ENCODE measurements around the gene DHPS. TPM values are rescaled to one million over a fixed set of nuclear protein-coding genes. Genes with fewer than 3 reads are reported as not detected.

The DHPS gene
- polyA plus RNA-seq, 1 experiment, result 59.1 TPM

DNA sequence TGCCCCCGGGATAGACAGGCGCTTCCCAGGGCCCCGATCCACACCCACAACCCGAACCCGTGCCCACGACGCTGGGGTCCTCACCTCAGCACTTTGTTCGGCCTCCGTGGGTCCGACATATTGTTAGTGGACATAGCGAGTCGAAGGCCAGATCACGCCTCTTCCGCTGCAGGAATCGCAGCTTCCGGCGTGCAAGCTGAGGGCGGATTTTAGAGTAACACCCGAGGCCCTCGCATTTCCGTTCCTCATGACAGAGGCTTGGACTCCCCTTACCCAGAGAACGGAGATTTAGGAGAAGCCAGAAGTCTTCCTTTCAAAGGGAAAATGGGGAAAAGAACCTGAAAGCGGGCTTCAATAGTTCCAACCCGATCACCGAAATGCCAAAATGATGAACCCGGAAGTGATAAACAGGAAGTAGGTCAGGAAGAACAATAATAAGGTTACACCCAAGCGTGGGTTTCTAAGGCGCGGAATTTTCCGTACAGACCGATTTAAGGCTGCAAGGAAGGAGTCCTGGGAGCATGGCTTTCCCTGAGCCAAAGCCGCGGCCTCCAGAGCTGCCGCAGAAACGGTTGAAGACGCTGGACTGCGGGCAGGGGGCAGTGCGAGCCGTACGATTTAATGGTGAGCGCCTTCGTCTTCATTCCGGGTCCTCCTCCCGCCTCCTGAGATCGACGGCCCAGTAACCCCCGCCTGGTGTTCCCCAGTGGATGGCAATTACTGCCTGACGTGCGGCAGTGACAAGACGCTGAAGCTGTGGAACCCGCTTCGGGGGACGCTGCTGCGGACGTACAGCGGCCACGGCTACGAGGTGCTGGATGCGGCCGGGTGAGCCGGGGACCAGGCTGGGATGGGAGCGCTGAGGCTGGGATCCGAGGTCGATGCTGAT, 12.2 kb downstream of the DHPS start:
- peak; percentile 69 for DNase-seq (ENCODE audit: low read depth, low spot score)
- Histone ChIP-seq H3K27me3 (ENCODE audit: control insufficient read depth, insufficient read depth, low read length) (no peaks in the 10 kb centered on the region), H3K4me3 (ENCODE audit: low read depth, low read length) (peak overlapping the region; percentile 94), H3K27ac (ENCODE audit: low read depth, low read length) (peak overlapping the region; percentile 98), H3K9me3 (ENCODE audit: control insufficient read depth, insufficient read depth, low read length) (no peaks in the 10 kb centered on the region; the same call in 1 of the 2 replicates)
- ChIA-PET POLR2A (interaction anchor here (0.6 to 1.5 kb wide), 4 partner anchors 9 to 58 kb away, joined by 3 to 8 read pairs (median 4); partner anchors contain the start of genes DHPS, ZNF490 and ZNF791), CTCF (interaction anchor here (0.6 to 1.0 kb wide), 2 partner anchors 30 to 581 kb away, joined by 3 read pairs; no protein-coding TSS in a partner anchor)
- TF ChIP-seq, protein P1, sequence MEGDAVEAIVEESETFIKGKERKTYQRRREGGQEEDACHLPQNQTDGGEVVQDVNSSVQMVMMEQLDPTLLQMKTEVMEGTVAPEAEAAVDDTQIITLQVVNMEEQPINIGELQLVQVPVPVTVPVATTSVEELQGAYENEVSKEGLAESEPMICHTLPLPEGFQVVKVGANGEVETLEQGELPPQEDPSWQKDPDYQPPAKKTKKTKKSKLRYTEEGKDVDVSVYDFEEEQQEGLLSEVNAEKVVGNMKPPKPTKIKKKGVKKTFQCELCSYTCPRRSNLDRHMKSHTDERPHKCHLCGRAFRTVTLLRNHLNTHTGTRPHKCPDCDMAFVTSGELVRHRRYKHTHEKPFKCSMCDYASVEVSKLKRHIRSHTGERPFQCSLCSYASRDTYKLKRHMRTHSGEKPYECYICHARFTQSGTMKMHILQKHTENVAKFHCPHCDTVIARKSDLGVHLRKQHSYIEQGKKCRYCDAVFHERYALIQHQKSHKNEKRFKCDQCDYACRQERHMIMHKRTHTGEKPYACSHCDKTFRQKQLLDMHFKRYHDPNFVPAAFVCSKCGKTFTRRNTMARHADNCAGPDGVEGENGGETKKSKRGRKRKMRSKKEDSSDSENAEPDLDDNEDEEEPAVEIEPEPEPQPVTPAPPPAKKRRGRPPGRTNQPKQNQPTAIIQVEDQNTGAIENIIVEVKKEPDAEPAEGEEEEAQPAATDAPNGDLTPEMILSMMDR (IDR thresholded peaks at IDR 0.05; ENCODE audit: low read depth, low read length), result no peak

DNA sequence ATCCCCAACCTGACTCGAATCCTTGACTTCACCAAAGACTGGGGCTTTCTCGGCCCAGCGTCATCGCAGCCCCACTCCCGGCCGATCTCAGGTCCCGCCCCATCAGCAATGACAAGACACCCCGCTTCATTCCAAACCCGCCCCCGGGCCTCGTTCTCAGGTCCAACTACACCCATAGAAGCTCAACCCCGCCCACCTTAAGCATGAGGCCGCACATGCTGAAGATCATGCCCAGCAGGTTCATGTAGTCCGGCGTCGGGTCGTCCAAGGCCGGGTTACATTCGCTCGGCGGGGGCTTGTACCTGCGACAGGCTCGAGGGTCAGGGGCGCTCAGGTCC, 12.8 kb downstream of the DHPS start:
- Histone ChIP-seq H3K27me3 (ENCODE audit: control insufficient read depth, insufficient read depth, low read length) (no peaks in the 10 kb centered on the region), H3K9me3 (ENCODE audit: control insufficient read depth, insufficient read depth, low read length) (no peaks in the 10 kb centered on the region; the same call in 1 of the 2 replicates), H3K4me3 (ENCODE audit: low read depth, low read length) (peak overlapping the region; percentile 94), H3K27ac (ENCODE audit: low read depth, low read length) (peak overlapping the region; percentile 98)
- ChIA-PET POLR2A (interaction anchor here (0.6 to 1.5 kb wide), 4 partner anchors 9 to 201 kb away, joined by 4 to 8 read pairs (median 4); partner anchors contain the start of genes DHPS, ZNF490 and ZNF791), CTCF (interaction anchor here (1.0 to 1.5 kb wide), 2 partner anchors 8 to 29 kb away, joined by 3 to 4 read pairs; no protein-coding TSS in a partner anchor)
- DNase-seq (ENCODE audit: low read depth, low spot score), result peak; percentile 20
- TF ChIP-seq, protein P1 (IDR thresholded peaks at IDR 0.05; ENCODE audit: low read depth, low read length), result no peak

DNA sequence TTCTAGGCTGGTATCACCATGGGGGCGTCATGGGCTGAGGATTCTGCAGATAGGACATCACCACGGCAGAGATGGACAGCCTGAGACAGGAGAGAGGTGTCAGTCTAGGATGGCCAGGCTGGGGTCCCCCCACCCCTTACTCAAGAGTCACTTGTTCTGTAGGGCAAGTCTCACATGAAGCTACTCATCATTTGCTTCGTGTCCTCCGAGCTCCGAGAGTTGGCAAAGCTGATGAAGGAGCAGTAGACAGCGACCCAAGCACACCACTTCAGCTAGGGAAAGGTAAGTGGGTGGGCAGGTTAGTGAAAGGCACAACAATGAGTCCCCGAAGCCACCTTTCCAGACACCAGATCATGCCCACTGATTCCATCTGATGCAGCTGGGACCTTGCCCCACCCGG, 13.3 kb downstream of the DHPS start:
- Histone ChIP-seq H3K27ac (ENCODE audit: low read depth, low read length) (peak overlapping the region; percentile 98), H3K4me3 (ENCODE audit: low read depth, low read length) (peak overlapping the region; percentile 94), H3K27me3 (ENCODE audit: control insufficient read depth, insufficient read depth, low read length) (no peaks in the 10 kb centered on the region), H3K9me3 (ENCODE audit: control insufficient read depth, insufficient read depth, low read length) (no peaks in the 10 kb centered on the region; the same call in 1 of the 2 replicates)
- TF ChIP-seq, protein P1 (IDR thresholded peaks at IDR 0.05; ENCODE audit: low read depth, low read length), result no peak
- ChIA-PET CTCF (interaction anchor here (1.5 kb wide), 1 partner anchor 9 kb away, joined by 4 read pairs; no protein-coding TSS in a partner anchor), POLR2A (interaction anchor here (0.6 to 1.5 kb wide), 2 partner anchors 13 to 202 kb away, joined by 5 to 8 read pairs; partner anchors contain the start of gene DHPS)
- DNase-seq (ENCODE audit: low read depth, low spot score), result no peak

DNA sequence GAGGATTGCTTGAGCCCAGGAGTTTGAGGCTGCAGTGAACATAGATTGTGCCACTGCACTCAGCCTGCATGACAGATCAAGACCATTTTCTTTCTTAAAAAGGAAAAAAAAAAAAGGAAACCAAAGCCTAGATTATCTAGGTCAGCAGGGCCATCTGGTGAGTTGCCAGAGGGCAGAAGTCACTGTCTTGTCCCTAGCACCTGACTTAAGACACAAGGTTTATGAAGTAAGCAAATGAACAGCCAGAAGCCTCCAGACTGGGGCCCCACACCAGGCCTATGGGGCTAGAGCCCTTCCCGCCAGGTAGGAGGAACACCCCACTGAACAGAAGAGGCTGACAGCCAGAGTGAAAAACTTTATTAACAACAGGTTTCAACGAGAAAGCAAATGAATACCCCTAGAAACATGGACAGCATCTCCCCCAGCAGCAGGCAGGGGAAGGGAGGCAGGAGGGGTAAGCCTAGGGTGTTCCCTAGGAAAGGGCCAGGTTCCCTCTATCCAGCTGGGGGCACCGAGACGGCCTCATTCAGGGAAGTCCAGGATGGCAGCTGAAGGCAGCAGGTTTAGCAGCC, 13.9 kb downstream of the DHPS start:
- ChIA-PET CTCF (interaction anchor here (1.5 kb wide), 1 partner anchor 9 kb away, joined by 4 read pairs; no protein-coding TSS in a partner anchor), POLR2A (no interaction called here)
- Histone ChIP-seq H3K27ac (ENCODE audit: low read depth, low read length) (no peak overlapping the region), H3K9me3 (ENCODE audit: control insufficient read depth, insufficient read depth, low read length) (no peaks in the 10 kb centered on the region; the same call in 1 of the 2 replicates), H3K4me3 (ENCODE audit: low read depth, low read length) (peak overlapping the region; percentile 94), H3K27me3 (ENCODE audit: control insufficient read depth, insufficient read depth, low read length) (no peaks in the 10 kb centered on the region)
- TF ChIP-seq, protein P1 (IDR thresholded peaks at IDR 0.05; ENCODE audit: low read depth, low read length), result no peak
- no peak for DNase-seq (ENCODE audit: low read depth, low spot score)
